AG09309 (cell line): Measurements from ENCODE around the gene DHDDS.
"Not testable (repeated sequence)": the region's sequence is repeated elsewhere in the genome, so short reads cannot be mapped to it uniquely, and the experiment has no call there.

ENCODE experiments used
- DNase-seq: peaks from one replicate; pipeline ENCODE4 v3.0.0-alpha.2; 2010; ENCODE audit warnings: low read depth
- H3K4me3 ChIP-seq: 2 replicates; pipeline ENCODE4 v1.5.1; 2011; ENCODE audit warnings: mild to moderate bottlenecking, low read depth, low read length, moderate library complexity; ENCODE audit not compliant: control insufficient read depth
- CTCF ChIP-seq: IDR thresholded peaks from 2 replicates; pipeline ENCODE4 v1.5.1; 2011; ENCODE audit warnings: mild to moderate bottlenecking, low read depth, low read length, inconsistent platforms; ENCODE audit not compliant: insufficient read depth, control insufficient read depth; ENCODE audit errors: missing control alignments

DHDDS gene

GRCh38 chr1:26431979-26432695 is at the start of gene DHDDS:
DHDDS (plus strand) TSS chr1:26432321; CDS start chr1:26432946, 625 bp downstream.
- peak within 1 kb of the TSS; percentile 78 for H3K4me3 ChIP-seq
- DNase-seq, result peak; percentile 84
- no peak for TF ChIP-seq CTCF

GRCh38 chr1:26384076-26384475 is 48.0 kb upstream of the DHDDS start:
- TF ChIP-seq CTCF, result no peak
- DNase-seq, result no peak
- H3K4me3 ChIP-seq, result no peak overlapping the region

- DNase-seq, result not testable (repeated sequence)
Observed at GRCh38 chr1:26385063-26385462, 47.1 kb upstream of the DHDDS start.

GRCh38 chr1:26387447-26387846 is 44.7 kb upstream of the DHDDS start:
- H3K4me3 ChIP-seq, result no peak overlapping the region
- no peak for TF ChIP-seq CTCF
- no peak for DNase-seq

More at GRCh38 chr1:26385063-26385462, 47.1 kb upstream of the DHDDS start:
- not testable (repeated sequence) for H3K4me3 ChIP-seq

- no peak for DNase-seq
- TF ChIP-seq CTCF, result no peak
- H3K4me3 ChIP-seq, result no peak overlapping the region
Observed at GRCh38 chr1:26388791-26389445, 43.2 kb upstream of the DHDDS start.

GRCh38 chr1:26389604-26390247 is 42.4 kb upstream of the DHDDS start:
- no peak for DNase-seq
- TF ChIP-seq CTCF, result no peak
- H3K4me3 ChIP-seq, result no peak overlapping the region

GRCh38 chr1:26391450-26391849 is 40.7 kb upstream of the DHDDS start:
- peak; percentile 91 for TF ChIP-seq CTCF
- no peak for DNase-seq
- H3K4me3 ChIP-seq, result no peak overlapping the region
